ENCODE data around the gene KDM4D. TPM values are rescaled to one million over a fixed set of nuclear protein-coding genes. Genes with fewer than 3 reads are reported as not detected.
"Not testable (repeated sequence)": the region's sequence is repeated elsewhere in the genome, so short reads cannot be mapped to it uniquely, and the experiment has no call there.

KDM4D gene
- polyA plus RNA-seq, 3 donors = 0.03 to 0.16 TPM; not detected in 1

DNA sequence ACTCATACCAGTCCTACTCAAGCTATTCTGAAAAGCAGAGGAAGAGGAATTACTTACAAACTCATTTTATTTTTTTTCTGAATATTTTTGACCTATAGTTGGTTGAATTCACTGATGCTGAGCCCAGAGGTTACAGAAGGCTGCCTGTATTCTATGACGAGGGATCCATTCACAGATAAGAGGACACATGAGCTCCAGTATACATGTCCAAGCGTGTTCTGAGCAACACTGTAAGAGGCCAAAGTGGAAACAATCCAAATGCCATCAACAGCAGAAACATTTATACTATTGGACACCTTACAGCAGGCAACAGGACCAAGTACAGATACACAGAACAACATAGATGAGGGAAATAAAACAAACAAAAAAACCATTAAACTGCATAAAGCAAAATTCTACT lies 61.8 kb downstream of the KDM4D start:
- Mint-ChIP-seq H3K27me3 (ENCODE audit: low read depth in 3 of 3) (peaks cover 16 to 41% (median 20%) of the 10 kb centered on the region in 3 donors), H3K36me3 (no peaks in the 10 kb centered on the region), H3K27ac (no peak overlapping the region), H3K4me1 (no peaks in the 10 kb centered on the region), H3K9me3 (peaks cover 4 to 11% (median 10%) of the 10 kb centered on the region in 7 donors), H3K4me3 (no peak overlapping the region)
- H3K27me3 ChIP-seq (ENCODE audit: control insufficient read depth in 2 of 2, insufficient read depth in 2 of 2, low read length in 2 of 2) = peaks cover 14 to 17% of the 10 kb centered on the region in 2 donors
- DNase-seq = no peak
- no peak overlapping the region for H2AFZ ChIP-seq (ENCODE audit: insufficient read depth, low read depth, low read length, poor library complexity, severe bottlenecking)
- no peak for TF ChIP-seq CTCF (IDR thresholded peaks at IDR 0.05)
- intact Hi-C loops (cut with micrococcal nuclease) = no loop called here
- peaks cover 0 to 7% of the 10 kb centered on the region in 2 donors for H3K9me3 ChIP-seq (replicated peaks in 1 of 2; ENCODE audit: control insufficient read depth in 1 of 2, insufficient read depth in 1 of 2, low read length in 2 of 2)
- H3K36me3 ChIP-seq (replicated peaks in 1 of 2; ENCODE audit: control insufficient read depth in 1 of 2, insufficient read depth in 2 of 2, low read length in 2 of 2) = no peaks in the 10 kb centered on the region
- H3K27ac ChIP-seq (ENCODE audit: low read depth in 1 of 2, low read length in 2 of 2) = no peak overlapping the region
- whole genome bisulfite sequencing (ENCODE audit: insufficient coverage) = 92% methylated on average over 1 of the region's 2 CpGs
- no peak overlapping the region for H3K4me2 ChIP-seq (replicated peaks; ENCODE audit: extremely low read depth, low read length, poor library complexity, severe bottlenecking)
- H3K4me3 ChIP-seq (replicated peaks in 1 of 3; ENCODE audit: low read depth in 2 of 3, low read length in 3 of 3) = no peak overlapping the region
- H3K4me1 ChIP-seq (ENCODE audit: control insufficient read depth in 1 of 2, insufficient read depth in 2 of 2, low read length in 2 of 2) = no peaks in the 10 kb centered on the region
- no peaks in the 10 kb centered on the region for H3K79me2 ChIP-seq (ENCODE audit: insufficient read depth, low read length)
- H4K20me1 ChIP-seq (ENCODE audit: insufficient read depth, low read length) = no peaks in the 10 kb centered on the region
- no peak overlapping the region for H3K9ac ChIP-seq (ENCODE audit: insufficient read depth, low read length, poor library complexity, severe bottlenecking)

GRCh38 chr11:95037356-95038035 lies 64.0 kb downstream of the KDM4D start:
- Mint-ChIP-seq H3K4me3 (peak overlapping the region; percentile 43 to 49), H3K9me3 (peaks cover 4 to 14% (median 9%) of the 10 kb centered on the region in 7 donors), H3K27me3 (ENCODE audit: low read depth in 3 of 3) (peaks cover 16 to 40% (median 20%) of the 10 kb centered on the region in 3 donors)
- H3K9ac ChIP-seq (ENCODE audit: insufficient read depth, low read length, poor library complexity, severe bottlenecking); H3K36me3 ChIP-seq (replicated peaks in 1 of 2; ENCODE audit: control insufficient read depth in 1 of 2, insufficient read depth in 2 of 2, low read length in 2 of 2); H3K4me1 ChIP-seq (ENCODE audit: control insufficient read depth in 1 of 2, insufficient read depth in 2 of 2, low read length in 2 of 2); H4K20me1 ChIP-seq (ENCODE audit: insufficient read depth, low read length); H3K79me2 ChIP-seq (ENCODE audit: insufficient read depth, low read length); H3K4me2 ChIP-seq (replicated peaks; ENCODE audit: extremely low read depth, low read length, poor library complexity, severe bottlenecking); H3K4me1 Mint-ChIP-seq; H3K36me3 Mint-ChIP-seq; H3K9me3 ChIP-seq (replicated peaks in 1 of 2; ENCODE audit: control insufficient read depth in 1 of 2, insufficient read depth in 1 of 2, low read length in 2 of 2); H3K27ac Mint-ChIP-seq; DNase-seq; intact Hi-C loops (cut with micrococcal nuclease); H3K27ac ChIP-seq (ENCODE audit: low read depth in 1 of 2, low read length in 2 of 2): not testable (repeated sequence)
- Histone ChIP-seq H2AFZ (ENCODE audit: insufficient read depth, low read depth, low read length, poor library complexity, severe bottlenecking) (peak overlapping the region; percentile 56), H3K27me3 (ENCODE audit: control insufficient read depth in 2 of 2, insufficient read depth in 2 of 2, low read length in 2 of 2) (peaks cover 14 to 17% of the 10 kb centered on the region in 2 donors), H3K4me3 (replicated peaks in 1 of 3; ENCODE audit: low read depth in 2 of 3, low read length in 3 of 3) (peak overlapping the region in 2 of 3 experiments; percentile 9 to 39)
- 26% methylated on average over 69 of the region's 71 CpGs for WGBS (ENCODE audit: insufficient coverage)

Data from CD14-positive monocyte (primary cell).